Endothelial cell of umbilical vein (primary cell): ENCODE data around the gene CCBE1. TPM values are rescaled to one million over a fixed set of nuclear protein-coding genes. Genes with fewer than 3 reads are reported as not detected.

Source experiments
- BruUV-seq: library from RNA; stranded (reverse); fragments of 400-500 nt; replicated peaks from 2 replicates; lab custom pipeline; 2021; lab: Mats Ljungman, UMichigan
- CTCF ChIA-PET: fragments of 300-600, 350-600 bp; sonication (Branson Sonifier 250); formaldehyde crosslinking; loops from one replicate; lab custom pipeline; 2021; ENCODE audit warnings: antibody characterized with exemption, inconsistent platforms; lab: Charles Lee
- POLR2A ChIA-PET: fragments of 300-600, 350-600 bp; sonication (Branson Sonifier 250); formaldehyde crosslinking; loops from one replicate; lab custom pipeline; 2021; ENCODE audit warnings: antibody characterized with exemption, inconsistent platforms; lab: Charles Lee
- DNase-seq: peaks from one replicate; pipeline ENCODE4 v3.0.0-alpha.2; 2011; ENCODE audit warnings: low read depth, low spot score
- FAIRE-seq: peaks from 2 replicates; lab custom pipeline; 2011; peaks lifted over from hg19 to GRCh38; lab: Jason Lieb, UNC
- H2AFZ ChIP-seq: 2 replicates; pipeline ENCODE4 v1.6.0; 2012; ENCODE audit warnings: low read depth, low read length, control low read depth, inconsistent platforms
- H3K27ac ChIP-seq: 2 replicates; pipeline ENCODE4 v1.5.1; 2011; ENCODE audit warnings: low read depth, mild to moderate bottlenecking, control low read depth, low read length, moderate library complexity; ENCODE audit not compliant: insufficient read depth
- H3K27me3 ChIP-seq, 2 experiments: 2 replicates each; pipeline versions ENCODE4 v1.6.0 to v1.6.1; 2011; ENCODE audit warnings: low read length in 2 of 2, mixed read lengths in 1 of 2; ENCODE audit not compliant: control insufficient read depth in 2 of 2, insufficient read depth in 2 of 2
- H3K36me3 ChIP-seq, 2 experiments: 2 replicates in 1 of 2; 3 replicates in 1 of 2; pipeline ENCODE4 v1.5.1; 2011; ENCODE audit warnings: low read length in 2 of 2, mild to moderate bottlenecking in 1 of 2, moderate library complexity in 1 of 2; ENCODE audit not compliant: control insufficient read depth in 2 of 2, insufficient read depth in 2 of 2; ENCODE audit errors: extremely low read depth in 1 of 2
- H3K4me1 ChIP-seq: 3 replicates; pipeline ENCODE4 v1.5.1; 2011; ENCODE audit warnings: mild to moderate bottlenecking, low read length; ENCODE audit not compliant: control insufficient read depth, insufficient read depth; ENCODE audit errors: extremely low read depth
- H3K4me2 ChIP-seq: 2 replicates; pipeline ENCODE4 v1.6.1; 2011; ENCODE audit warnings: low read length, control low read depth, mixed read lengths; ENCODE audit not compliant: insufficient read depth
- H3K4me3 ChIP-seq, 3 experiments: fragments of 200-600 bp in 1 of 3; sonication (generic), shearing (Covaris generic) in 1 of 3; replicated peaks in 1 of 3; 2 replicates each; pipeline ENCODE4 v1.5.1; 2011 to 2016; ENCODE audit warnings: control low read depth in 3 of 3, low read length in 3 of 3, mild to moderate bottlenecking in 2 of 3, inconsistent platforms in 1 of 3, low read depth in 1 of 3, moderate library complexity in 1 of 3; ENCODE audit not compliant: insufficient read depth in 1 of 3
- H3K79me2 ChIP-seq: 2 replicates; pipeline ENCODE4 v1.6.0; 2012; ENCODE audit warnings: low read length, inconsistent platforms; ENCODE audit not compliant: control insufficient read depth, insufficient read depth
- H3K9ac ChIP-seq: replicated peaks from 2 replicates; pipeline ENCODE3; 2011; ENCODE audit warnings: low read length, control low read depth; ENCODE audit not compliant: insufficient read depth; ENCODE audit errors: extremely low read depth
- H3K9me1 ChIP-seq: replicated peaks from 3 replicates; pipeline ENCODE4 v1.6.0; 2011; ENCODE audit warnings: mild to moderate bottlenecking, low read length; ENCODE audit not compliant: control insufficient read depth, insufficient read depth; ENCODE audit errors: extremely low read depth
- H3K9me3 ChIP-seq: replicated peaks from 2 replicates; pipeline ENCODE4 v1.5.1; 2012; ENCODE audit warnings: low read length, inconsistent platforms; ENCODE audit not compliant: control insufficient read depth, insufficient read depth
- H4K20me1 ChIP-seq: replicated peaks from 2 replicates; pipeline ENCODE3; 2011; ENCODE audit warnings: mild to moderate bottlenecking, low read length; ENCODE audit not compliant: control insufficient read depth, insufficient read depth; ENCODE audit errors: extremely low read depth
- CTCF ChIP-seq, 2 donors: IDR thresholded peaks; 1 replicate in 1 of 2; 2 replicates in 1 of 2; pipeline ENCODE4 v1.5.1; 2011; ENCODE audit warnings: low read length in 2 of 2, mild to moderate bottlenecking in 2 of 2, moderate library complexity in 2 of 2, control low read depth in 1 of 2, inconsistent platforms in 1 of 2, low read depth in 1 of 2; ENCODE audit not compliant: insufficient read depth in 1 of 2; ENCODE audit errors: extremely low read depth in 1 of 2
- EZH2 ChIP-seq: IDR thresholded peaks from 2 replicates; pipeline ENCODE4 v1.6.1; 2012; ENCODE audit warnings: borderline replicate concordance, low read depth, mild to moderate bottlenecking, moderate library complexity, low read length, inconsistent platforms; ENCODE audit not compliant: severe bottlenecking
- FOS ChIP-seq: IDR thresholded peaks from 2 replicates; pipeline ENCODE4 v1.6.1; 2011; ENCODE audit warnings: mild to moderate bottlenecking, low read length, moderate library complexity, borderline replicate concordance; ENCODE audit not compliant: insufficient read depth
- GATA2 ChIP-seq: IDR thresholded peaks from 2 replicates; pipeline ENCODE4 v1.7.0; 2011; ENCODE audit warnings: low read depth, mild to moderate bottlenecking, moderate library complexity, mixed read lengths, low read length; ENCODE audit not compliant: insufficient read length, insufficient read depth
- JUN ChIP-seq: IDR thresholded peaks from 2 replicates; pipeline ENCODE4 v1.6.1; 2011; ENCODE audit warnings: borderline replicate concordance, low read depth; ENCODE audit not compliant: insufficient read length, insufficient read depth
- MAX ChIP-seq: IDR thresholded peaks from 2 replicates; pipeline ENCODE4 v1.6.1; 2011; ENCODE audit not compliant: insufficient read depth, insufficient read length
- MYC ChIP-seq: IDR thresholded peaks from one replicate; pipeline ENCODE4 v1.6.1; 2011; ENCODE audit warnings: mild to moderate bottlenecking, low read depth, low read length
- POLR2A ChIP-seq: IDR thresholded peaks from 2 replicates; pipeline ENCODE4 v1.6.1; 2012; ENCODE audit warnings: low read depth, mild to moderate bottlenecking, control low read depth, low read length
- POLR2AphosphoS5 ChIP-seq: IDR thresholded peaks from 2 replicates; pipeline ENCODE4 v1.6.1; 2012; ENCODE audit warnings: low read depth, mild to moderate bottlenecking, control low read depth, low read length, moderate library complexity; ENCODE audit not compliant: insufficient read depth
- dilution Hi-C: fragments of 300-500 bp; cut with MboI; formaldehyde crosslinking; loops from one replicate; pipeline ENCODE4 v1.15.0; 2019; ENCODE audit warnings: low sequenced_read_pairs; ENCODE audit not compliant: extremely low pct_ligation_motif_present
- intact Hi-C: fragments of 100-400 bp; cut with micrococcal nuclease; formaldehyde crosslinking; loops from one replicate; pipeline ENCODE4 v1.10.0; 2022
- polyA plus RNA-seq, 4 experiments: library from polyadenylated mRNA; depleted of rRNA in 3 of 4; stranded (reverse) in 3 of 4; unstranded in 1 of 4; fragments of >200 nt; gene quantifications; 2 replicates each; pipeline versions ENCODE4 v1.2.1 to v1.2.3, GENCODE V29; 2011 to 2012; ENCODE audit warnings: missing spikeins in 1 of 4
- total RNA-seq: library from RNA; stranded (reverse); gene quantifications from 2 replicates; pipeline ENCODE4 v1.2.3, GENCODE V29; 2021

CCBE1 gene
- total and polyA plus RNA-seq, 2 donors (not counting 3 experiments of a cell fraction or from before 2014, with no cell fraction given), result 0.04 TPM; not detected in 1

- Histone ChIP-seq H3K9me1 (no peaks in the 10 kb centered on the region), H4K20me1 (no peaks in the 10 kb centered on the region), H3K27me3 (no peaks in the 10 kb centered on the region), H3K9ac (no peak overlapping the region), H3K4me2 (no peak overlapping the region), H3K36me3 (no peaks in the 10 kb centered on the region), H3K9me3 (no peaks in the 10 kb centered on the region), H3K4me3 (no peak overlapping the region), H2AFZ (no peak overlapping the region), H3K4me1 (no peaks in the 10 kb centered on the region), H3K79me2 (no peaks in the 10 kb centered on the region), H3K27ac (no peak overlapping the region)
- BruUV-seq, result no TSS peak
- no peak for TF ChIP-seq POLR2A
- TF ChIP-seq MAX, result no peak
- TF ChIP-seq FOS, result no peak
- no peak for TF ChIP-seq GATA2
- no peak for TF ChIP-seq JUN
- TF ChIP-seq POLR2AphosphoS5, result no peak
- TF ChIP-seq MYC, result no peak
- ChIA-PET CTCF (interaction anchor here (1.4 kb wide), 1 partner anchor 18 kb away, joined by 3 read pairs; no protein-coding TSS in a partner anchor), POLR2A (no interaction called here)
- dilution Hi-C loops, result no loop called here
- FAIRE-seq, result no peak
- DNase-seq, result no peak
- intact Hi-C loops, result no loop called here
These were observed 136.7 kb downstream of the CCBE1 start for GRCh38 chr18:59560556-59560955.

- H3K36me3 ChIP-seq, result no peaks in the 10 kb centered on the region
- no peaks in the 10 kb centered on the region for H3K79me2 ChIP-seq
- no peak overlapping the region for H2AFZ ChIP-seq
- dilution Hi-C loops, result no loop called here
- no peaks in the 10 kb centered on the region for H3K9me3 ChIP-seq
- no peak for TF ChIP-seq MYC
- TF ChIP-seq MAX, result no peak
- no peak for TF ChIP-seq POLR2AphosphoS5
- no peak for TF ChIP-seq JUN
- no peak for TF ChIP-seq EZH2
- no peak for TF ChIP-seq CTCF (IDR thresholded peaks at IDR 0.05; ENCODE audit: extremely low read depth in 1 of 2, insufficient read depth in 1 of 2, low read depth in 1 of 2, low read length in 2 of 2)
- no peak for TF ChIP-seq FOS
- TF ChIP-seq GATA2, result no peak
- no peak for TF ChIP-seq POLR2A
- FAIRE-seq, result no peak
- ChIA-PET CTCF (interaction anchor here (1.1 kb wide), 1 partner anchor 138 kb away, joined by 3 read pairs; the partner anchor contains the start of gene CCBE1), POLR2A (no interaction called here)
- DNase-seq, result no peak
- no peaks in the 10 kb centered on the region for H4K20me1 ChIP-seq
- H3K4me1 ChIP-seq, result no peaks in the 10 kb centered on the region
- no peaks in the 10 kb centered on the region for H3K27me3 ChIP-seq
- H3K9ac ChIP-seq, result no peak overlapping the region
- BruUV-seq, result no TSS peak
- intact Hi-C loops, result no loop called here
- H3K27ac ChIP-seq, result no peak overlapping the region
- H3K4me3 ChIP-seq, result no peak overlapping the region
- H3K4me2 ChIP-seq, result no peak overlapping the region
- H3K9me1 ChIP-seq, result no peaks in the 10 kb centered on the region
These were observed 137.7 kb downstream of the CCBE1 start for GRCh38 chr18:59559528-59559927.
